ENCODE results near the gene HIGD1A.

Gene HIGD1A

GRCh38 chr3:42752441-42752840 lies 51.8 kb downstream of the HIGD1A start:
- DNase-seq, result no peak

GRCh38 chr3:42751609-42752008 lies 52.7 kb downstream of the HIGD1A start:
- DNase-seq, result no peak

- no peak for DNase-seq
These were observed 53.5 kb downstream of the HIGD1A start for GRCh38 chr3:42750834-42751233.

- no peak for DNase-seq
These were observed 54.5 kb downstream of the HIGD1A start for GRCh38 chr3:42749753-42750231.

- no peak for DNase-seq
These were observed 55.1 kb downstream of the HIGD1A start for GRCh38 chr3:42749025-42749752.

GRCh38 chr3:42747581-42747980 lies 56.7 kb downstream of the HIGD1A start:
- no peak for DNase-seq

GRCh38 chr3:42746455-42747450 lies 57.5 kb downstream of the HIGD1A start:
- no peak for DNase-seq

- DNase-seq, result no peak
These were observed 58.4 kb downstream of the HIGD1A start for GRCh38 chr3:42745776-42746454.

- no peak for DNase-seq
These were observed 59.0 kb downstream of the HIGD1A start for GRCh38 chr3:42745291-42745745.

- DNase-seq, result no peak
These were observed 60.9 kb downstream of the HIGD1A start for GRCh38 chr3:42743204-42743995.

- no peak for DNase-seq
These were observed 61.6 kb downstream of the HIGD1A start for GRCh38 chr3:42742688-42743087.

GRCh38 chr3:42742259-42742658 lies 62.0 kb downstream of the HIGD1A start:
- no peak for DNase-seq

GRCh38 chr3:42741796-42742195 lies 62.5 kb downstream of the HIGD1A start:
- no peak for DNase-seq

GRCh38 chr3:42739401-42740158 lies 64.7 kb downstream of the HIGD1A start:
- DNase-seq, result no peak

- no peak for DNase-seq
These were observed 67.8 kb downstream of the HIGD1A start for GRCh38 chr3:42736531-42736930.

- DNase-seq, result no peak
These were observed 68.2 kb downstream of the HIGD1A start for GRCh38 chr3:42736081-42736480.

- no peak for DNase-seq
These were observed 68.7 kb downstream of the HIGD1A start for GRCh38 chr3:42735615-42736014.

- no peak for DNase-seq
These were observed 69.3 kb downstream of the HIGD1A start for GRCh38 chr3:42735019-42735418.

- no peak for DNase-seq
These were observed 69.9 kb downstream of the HIGD1A start for GRCh38 chr3:42734263-42734860.

GRCh38 chr3:42733501-42734262 lies 70.6 kb downstream of the HIGD1A start:
- DNase-seq, result no peak
